Dedifferentiated amniotic fluid mesenchymal stem cell (primary cell): ENCODE measurements around the gene KLK11.
"Not testable (repeated sequence)": the region's sequence is repeated elsewhere in the genome, so short reads cannot be mapped to it uniquely, and the experiment has no call there.

Experiments
- DNase-seq: peaks from one replicate; pipeline ENCODE4 v3.0.0-alpha.2; 2016; ENCODE audit errors: extremely low spot score

KLK11 gene

DNA sequence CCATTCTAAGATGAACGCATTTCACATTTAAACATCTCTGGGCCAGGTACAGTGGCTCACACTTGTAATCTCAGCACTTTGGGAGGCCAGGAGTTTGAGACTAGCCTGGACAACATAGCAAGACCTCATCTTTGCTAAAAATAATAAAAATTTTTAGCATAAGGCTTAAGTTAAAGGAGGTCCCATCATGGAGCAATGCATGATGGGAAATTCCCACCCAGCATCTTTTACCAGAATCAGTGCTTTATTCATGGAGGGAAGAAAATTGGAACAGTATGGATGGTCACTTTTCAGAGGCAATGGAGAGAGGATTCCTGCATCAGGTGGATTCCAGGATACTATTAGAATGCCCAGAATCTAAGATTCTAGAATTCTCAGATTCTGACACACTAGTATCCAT is 21.2 kb downstream of the KLK11 start:
- DNase-seq = no peak

DNA sequence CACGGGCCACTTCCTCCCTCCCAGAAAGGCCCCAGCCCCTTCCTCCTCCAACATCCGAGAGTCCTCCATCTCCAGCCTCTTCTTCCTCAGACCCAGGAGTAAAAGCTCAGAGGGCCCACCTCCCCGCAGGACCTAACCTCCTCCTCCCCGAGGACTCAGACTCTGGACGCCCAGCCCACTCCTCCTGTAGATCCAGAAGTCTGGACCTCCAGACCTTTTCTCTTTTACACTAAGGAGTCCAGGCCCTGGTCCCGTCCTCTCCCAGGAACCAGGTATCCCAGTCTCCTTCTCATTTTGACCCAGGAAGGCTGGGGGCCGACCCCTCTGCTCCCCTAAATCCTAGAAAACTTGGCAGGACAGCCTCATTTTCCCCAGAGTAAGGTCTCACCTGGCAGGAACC is 23.1 kb downstream of the KLK11 start:
- no peak for DNase-seq

DNA sequence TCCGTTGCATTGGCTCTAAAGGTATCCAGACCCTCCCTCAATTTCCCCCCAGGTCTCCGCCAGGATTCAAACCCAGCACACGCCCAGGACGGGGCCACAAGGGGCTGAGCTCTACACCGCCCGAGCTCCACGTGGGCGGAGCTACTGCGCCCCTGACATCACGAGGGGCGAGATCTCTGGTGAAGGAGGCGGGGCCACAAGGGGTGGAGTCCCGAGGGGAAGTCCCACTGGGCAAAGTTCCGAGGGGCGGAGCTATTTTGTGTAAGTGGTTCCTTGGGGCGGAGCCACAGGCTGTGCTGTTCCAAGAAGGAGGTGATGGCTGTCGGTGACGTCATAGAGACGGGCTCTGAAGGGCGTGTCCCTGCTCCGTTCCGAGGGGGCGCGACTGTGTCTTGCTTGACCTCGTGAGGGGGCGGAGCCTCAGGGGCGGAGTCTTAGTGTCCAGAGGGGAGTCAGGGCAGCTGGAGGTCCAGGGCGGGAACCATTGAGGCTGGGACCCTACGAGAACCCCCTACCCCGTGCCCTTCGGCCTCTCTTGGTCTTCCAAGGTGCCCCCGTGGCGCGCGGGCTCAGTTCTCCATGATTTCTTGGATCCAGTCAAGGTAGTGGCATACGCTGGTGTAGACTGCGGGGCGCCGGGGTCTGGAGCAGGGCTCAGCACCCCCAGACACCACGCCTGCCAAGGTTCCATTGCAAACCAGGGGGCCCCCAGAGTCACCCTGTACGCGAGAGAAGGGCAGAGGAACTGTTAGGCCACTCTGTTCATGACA is 23.7 kb downstream of the KLK11 start:
- DNase-seq = no peak

DNA sequence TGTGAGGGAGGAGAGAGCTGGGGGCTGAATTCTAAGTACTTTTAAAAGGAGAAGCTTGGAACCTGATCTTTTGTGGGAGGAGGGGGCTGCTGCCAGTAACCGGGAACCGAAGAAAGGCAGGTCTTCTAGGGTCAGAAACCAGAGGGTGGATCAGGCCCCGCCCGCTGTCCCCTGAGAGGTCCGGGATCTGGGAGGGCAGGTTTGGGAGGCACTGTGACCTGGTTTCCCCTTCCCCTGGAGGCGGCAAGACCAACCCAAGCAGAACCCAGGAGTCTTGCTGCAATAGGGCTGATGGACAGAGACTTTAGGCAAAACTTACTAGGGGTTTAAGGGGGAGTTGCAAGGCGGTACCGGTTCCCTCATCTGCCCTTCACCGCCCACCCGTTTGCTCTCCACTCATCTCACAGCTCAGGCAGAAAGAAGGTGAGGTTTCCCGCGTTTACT is 24.3 kb downstream of the KLK11 start:
- DNase-seq = no peak

DNA sequence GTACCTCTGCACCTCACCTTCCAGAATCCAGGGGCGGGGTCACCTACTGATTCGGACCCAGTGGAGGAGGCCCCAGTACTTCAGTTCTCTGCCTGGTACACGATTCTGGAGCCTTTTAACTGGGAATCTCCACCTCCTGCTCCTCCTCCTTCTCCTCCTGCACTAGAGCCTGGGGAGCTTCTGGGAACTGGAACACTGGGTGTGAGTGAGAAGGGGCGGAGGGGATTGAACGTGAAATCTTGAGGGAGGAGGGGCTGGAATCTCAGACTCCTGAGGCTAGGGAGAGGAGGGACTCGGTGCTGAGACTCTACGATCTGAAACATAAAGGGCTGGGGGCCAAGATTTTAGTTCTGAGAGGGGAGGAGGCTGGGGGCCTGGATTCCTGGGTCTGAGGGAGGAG is 24.9 kb downstream of the KLK11 start, which contains the start of gene KLK8:
Gene KLK8, minus strand, starts transcription at position 90 of the 400 bp plus-strand sequence. CDS start 437 bp downstream, outside the sequence.
- no peak for DNase-seq

DNA sequence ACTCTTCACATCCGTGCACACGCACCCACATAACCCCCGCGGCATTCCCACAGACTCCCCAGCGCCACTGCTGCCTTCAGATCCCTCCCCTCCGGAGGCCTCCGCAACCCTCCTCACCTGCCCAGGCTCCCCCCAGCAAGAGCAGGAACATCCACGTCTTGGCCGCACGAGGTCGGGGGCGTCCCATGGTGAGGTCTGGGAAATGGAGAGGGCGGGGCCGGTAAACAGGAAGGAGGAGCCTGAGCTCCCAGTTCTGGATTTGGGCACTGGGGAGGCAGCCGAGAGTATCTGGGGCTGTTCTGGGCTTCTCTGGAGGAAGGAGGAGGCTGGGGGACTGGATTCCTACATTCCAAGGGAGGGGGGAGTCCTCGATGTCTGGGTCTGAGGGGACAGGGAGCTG is 25.4 kb downstream of the KLK11 start:
- no peak for DNase-seq

DNA sequence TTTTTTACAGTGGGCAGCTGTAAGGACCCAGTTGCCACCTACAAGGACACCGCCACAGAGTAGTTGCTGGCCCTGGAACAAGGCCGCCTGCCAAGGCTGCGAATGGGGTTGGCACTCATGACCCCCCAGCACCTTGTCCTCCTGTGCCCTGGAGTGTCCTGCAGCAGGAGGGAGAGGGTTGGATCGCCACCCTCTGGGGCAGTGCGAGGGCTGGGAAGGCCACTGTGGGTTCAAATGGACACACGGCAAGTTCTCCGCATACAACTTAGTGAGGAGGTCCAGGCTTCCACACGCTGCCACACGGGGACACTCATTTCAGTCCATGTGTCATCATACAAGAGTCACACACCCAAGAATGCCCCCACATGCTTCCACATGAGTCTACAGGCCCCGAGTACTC is 26.0 kb downstream of the KLK11 start:
- DNase-seq = no peak

DNA sequence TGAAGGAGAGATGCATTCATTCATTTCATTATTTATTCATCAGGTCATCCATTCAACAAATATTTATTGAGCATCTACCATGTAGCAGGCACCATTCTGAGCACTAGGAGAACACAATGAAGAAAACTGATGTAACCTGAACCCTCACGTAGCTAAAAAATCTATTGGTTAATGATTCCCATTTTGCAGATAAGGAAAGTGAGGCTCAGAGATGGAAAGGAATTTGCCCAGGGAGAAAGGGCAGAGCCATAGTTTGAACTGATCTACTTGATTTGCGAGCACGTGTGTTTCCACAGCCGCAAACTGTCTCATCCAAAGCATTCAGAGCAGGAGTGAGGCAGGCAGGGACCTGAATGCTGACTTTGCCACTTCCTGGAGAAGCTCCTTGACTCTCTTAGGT is 27.7 kb downstream of the KLK11 start:
- no peak for DNase-seq

DNA sequence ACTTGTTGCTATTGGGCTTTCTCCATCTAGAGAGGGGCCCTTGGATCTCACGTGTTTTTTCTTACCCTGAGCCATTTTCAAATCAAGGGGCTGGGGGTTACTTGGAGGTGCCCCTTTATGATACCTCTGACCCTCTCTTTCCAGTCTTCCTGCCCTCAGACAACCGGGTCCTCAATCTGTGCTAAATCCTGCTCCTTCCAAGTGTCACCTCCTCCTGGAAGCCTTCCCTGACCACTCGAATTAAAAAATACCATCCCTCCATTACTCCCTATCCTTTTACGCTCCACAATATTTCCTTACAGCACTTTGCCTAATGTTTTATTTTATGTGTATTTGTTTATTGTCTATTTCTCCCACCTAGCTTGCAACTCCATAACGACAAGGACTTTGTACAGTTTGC is 28.4 kb downstream of the KLK11 start:
- no peak for DNase-seq

DNA sequence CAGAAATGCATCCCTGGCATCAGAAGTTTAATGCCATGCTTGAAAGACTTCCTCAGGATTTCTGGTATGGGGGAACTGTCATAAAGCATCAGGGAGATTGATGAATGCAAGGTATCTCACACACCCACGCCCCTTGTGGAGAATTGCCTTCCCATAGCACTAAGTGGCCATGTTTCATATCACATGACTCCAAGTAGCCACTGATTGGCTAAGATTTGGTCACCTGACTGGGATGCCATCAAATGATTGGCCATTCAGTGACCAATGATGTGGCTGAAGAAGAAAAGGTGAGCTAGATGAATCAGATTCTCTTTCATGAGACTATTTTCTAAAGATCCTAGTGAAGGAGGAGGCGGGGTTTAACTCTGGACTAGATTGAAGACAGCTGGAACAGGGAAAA is 32.3 kb downstream of the KLK11 start:
- DNase-seq = no peak

DNA sequence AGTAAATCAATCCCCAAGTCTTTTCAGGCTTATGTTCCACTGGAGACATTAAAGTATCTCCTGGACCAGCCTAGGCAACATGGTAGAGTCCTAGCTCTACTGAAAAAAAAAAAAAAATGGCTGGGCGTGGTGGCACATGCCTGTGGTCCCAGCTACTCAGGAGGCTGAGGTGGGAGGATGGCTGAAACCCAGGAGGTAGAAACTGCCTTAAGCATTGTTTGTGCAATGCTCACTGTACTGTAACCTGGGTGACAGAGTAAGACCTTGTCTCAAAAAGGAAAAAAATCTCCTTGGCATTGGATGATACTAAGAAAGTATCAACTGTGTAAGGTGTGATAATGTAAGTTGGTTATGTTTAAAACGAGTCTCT is 33.8 kb downstream of the KLK11 start:
- DNase-seq = no peak

DNA sequence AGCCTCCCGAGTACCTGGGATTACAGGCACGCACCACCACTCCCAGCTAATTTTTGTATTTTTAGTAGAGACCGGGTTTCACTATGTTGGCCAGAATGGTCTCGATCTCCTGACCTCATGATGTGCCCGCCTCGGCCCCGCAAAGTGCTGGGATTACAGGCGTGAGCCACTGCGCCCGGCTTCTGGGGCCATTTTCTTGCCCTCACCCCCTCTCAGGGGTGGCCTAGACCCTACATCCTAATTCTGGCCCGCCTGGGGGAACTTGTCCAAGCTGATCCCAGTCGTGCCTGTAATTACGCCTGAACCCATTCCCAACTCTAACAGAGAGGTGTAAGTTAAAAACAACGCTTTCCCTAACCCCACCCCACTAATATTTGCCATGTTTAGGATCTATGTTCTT is 42.0 kb downstream of the KLK11 start:
- not testable (repeated sequence) for DNase-seq

DNA sequence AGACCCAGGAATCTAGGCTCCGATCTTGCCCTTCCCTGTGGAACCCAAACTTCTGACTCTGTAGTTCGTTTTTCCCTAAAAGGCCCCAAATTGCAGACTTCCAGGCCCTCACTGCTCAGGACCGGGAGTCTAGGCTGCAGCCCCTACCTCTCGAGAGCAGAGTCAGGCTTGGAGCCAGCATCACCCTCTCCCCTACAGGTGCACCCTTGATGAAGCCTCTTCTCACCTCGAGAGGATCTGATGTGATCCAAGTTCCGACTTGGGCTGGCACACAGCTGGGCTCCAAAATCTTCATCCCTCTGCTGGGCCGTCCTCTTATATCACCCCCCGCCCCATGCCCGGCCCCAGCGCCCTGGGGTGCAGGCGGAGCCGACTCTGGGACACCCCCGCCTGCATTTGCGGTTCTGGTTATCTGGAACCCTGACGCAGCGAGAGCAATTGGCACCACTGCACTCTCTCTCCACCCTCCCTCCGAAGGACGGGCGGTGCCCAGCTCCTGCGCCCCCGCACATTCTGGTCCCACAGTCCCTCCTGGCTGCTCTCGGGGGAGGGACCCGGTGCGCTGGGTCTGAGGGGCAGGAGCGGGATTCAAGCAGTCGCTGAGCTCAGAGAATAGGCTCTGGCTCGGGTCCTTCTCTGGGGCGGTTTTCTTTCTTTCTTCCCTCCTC is 42.7 kb downstream of the KLK11 start, which contains the start of gene KLK7:
Gene KLK7, minus strand, starts transcription at position 293 of the 668 bp plus-strand sequence. CDS start 1,518 bp downstream, outside the sequence.
- no peak for DNase-seq

DNA sequence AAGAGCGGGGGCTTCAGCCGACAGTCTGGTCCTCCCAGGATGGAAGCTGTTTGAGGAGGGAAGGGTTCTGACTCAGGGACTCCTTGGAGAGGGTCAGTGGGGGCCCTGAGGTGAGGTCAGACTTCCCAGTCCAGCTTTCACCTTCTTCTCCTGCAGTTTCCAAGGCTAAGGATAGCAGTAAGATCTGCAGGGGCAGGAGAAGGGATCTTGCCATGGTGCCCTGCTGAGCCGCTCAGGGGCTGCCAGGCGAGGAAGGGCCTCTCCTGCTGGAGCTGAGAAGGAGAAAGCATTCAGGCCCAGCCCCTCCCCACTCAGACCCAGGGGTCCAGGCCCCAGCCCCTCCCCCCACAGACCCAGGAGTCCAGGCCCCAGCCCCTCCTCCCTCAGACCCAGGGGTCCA is 44.2 kb downstream of the KLK11 start:
- DNase-seq = no peak

DNA sequence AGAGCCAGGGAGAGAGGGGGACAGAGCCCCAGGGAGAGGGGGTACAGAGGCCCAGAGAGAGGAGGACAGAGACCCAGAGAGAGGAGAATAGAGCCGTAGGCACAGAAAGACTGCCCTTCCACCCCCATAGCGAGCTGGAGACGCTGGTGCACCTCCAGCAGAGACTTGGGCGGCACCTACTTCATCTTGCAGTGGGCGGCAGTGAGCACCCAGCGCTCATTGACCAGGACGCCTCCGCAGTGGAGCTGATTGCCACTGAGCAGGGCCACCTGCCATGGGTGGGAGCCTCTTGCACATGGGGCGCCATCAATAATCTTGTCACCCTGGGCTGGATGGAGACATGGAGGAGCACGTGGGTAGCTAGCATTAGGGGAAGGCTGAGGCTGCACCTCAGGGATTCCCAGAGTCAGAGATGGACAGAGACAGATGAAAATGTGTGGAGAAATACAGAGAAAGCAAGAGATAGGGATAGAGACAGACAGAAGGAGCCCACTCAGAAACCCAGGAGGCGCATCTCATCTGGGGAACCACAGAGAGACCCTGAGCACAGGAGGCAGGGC is 44.7 kb downstream of the KLK11 start:
- DNase-seq = no peak

DNA sequence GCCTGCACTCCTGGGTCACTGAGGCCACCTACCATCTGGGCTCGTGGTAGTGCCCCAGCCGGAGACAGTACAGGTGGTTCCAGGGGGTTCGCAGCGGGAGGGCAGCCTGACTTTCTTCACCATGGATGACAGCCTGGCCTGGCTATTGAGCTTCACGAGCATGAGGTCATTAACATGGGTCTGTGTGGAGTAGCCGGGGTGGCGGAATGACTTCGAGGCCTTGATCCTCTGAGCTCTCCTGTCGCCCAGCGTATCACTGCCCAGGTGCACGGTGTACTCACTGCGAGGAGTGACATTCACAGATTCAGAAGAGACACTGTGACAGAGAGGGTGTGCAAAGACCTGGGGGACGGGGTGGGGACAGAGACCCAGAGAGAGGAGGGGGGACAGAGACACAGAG is 46.2 kb downstream of the KLK11 start:
- DNase-seq = no peak

DNA sequence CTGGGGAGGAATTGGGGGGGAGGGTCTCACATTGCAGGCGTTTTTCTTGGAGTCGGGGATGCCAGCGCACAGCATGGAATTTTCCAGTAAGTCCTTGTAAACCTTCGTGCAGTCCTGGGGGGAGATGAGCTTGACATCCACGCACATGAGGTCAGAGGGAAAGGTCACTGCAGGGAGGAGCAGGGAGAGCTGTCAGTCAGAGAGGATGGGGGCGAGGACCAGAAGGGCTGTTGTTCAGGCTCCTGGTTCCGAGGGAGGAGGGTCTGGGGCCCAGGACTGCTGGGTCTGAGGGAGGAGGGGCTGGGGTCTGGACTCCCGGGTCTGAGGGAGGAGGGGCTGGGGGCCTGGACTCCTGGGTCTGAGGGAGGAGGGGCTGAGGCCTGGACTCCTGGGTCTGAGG is 46.7 kb downstream of the KLK11 start:
- no peak for DNase-seq

DNA sequence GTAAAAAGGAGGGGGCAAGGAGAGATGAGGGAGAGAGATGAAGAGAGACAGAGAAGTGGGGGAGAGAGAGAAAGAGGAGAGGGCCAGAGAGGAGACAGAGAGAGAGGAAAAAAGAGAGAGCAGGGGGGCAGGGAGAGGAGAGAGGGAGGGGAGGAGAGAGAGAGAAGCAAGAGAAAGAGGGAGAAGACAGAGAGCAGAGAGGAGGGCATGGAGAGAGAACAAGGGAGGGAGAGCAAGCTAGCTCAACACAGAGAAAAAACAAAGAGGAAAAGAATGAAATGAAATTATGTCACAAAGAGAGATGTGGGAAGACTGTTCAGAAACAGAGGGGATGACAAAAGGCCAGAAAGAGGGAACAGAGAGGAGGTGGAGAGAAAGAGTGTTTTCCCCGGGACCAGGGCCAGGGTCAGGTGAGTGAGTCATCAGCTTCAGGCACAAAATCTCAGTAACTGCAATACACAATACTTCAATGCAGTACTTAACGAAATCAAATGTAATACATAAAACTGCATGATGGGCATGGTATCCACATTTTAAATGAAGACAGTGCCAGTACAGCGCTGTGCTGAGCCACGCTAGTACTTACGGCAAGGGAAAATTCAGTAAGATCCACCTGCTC is 47.5 kb downstream of the KLK11 start:
- no peak for DNase-seq

DNA sequence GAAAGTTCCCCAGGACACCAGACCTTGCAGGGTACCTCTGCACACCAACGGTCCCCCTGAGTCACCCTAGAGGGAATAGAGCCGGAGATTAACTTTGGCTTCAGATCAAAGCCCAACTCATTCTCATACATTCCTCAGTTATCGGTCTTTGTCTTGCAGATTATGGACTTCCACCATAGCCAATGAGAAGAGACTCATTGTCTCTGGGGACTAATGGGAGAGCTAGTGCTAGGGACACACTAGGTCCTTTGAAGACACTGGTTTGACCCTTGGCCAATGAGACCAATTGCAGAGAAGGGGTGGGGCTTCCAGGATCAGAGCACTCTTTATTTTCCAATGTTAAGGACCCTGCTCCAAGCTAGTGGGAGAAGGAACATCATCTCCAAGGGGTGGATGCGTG is 48.8 kb downstream of the KLK11 start:
- DNase-seq = no peak

DNA sequence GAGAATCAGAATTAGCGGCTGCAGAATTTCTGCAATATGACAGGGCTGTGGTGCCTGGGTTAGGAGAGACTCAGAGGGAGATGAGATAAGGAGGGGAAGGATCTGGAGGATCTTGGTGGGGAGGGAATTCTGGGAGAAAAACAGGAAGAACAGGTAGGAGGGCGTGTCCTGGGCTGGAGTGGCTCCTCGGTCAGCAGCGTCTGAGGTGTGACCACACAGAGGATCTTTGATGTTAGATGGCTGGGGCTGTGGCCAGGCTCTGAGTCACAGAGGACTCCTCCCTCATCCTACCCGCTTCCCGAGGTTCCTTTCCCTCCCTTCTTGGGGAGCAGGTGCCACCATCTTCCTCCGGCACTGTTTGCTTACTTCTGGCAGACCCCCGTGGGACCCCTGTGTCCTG is 50.6 kb downstream of the KLK11 start:
- no peak for DNase-seq

DNA sequence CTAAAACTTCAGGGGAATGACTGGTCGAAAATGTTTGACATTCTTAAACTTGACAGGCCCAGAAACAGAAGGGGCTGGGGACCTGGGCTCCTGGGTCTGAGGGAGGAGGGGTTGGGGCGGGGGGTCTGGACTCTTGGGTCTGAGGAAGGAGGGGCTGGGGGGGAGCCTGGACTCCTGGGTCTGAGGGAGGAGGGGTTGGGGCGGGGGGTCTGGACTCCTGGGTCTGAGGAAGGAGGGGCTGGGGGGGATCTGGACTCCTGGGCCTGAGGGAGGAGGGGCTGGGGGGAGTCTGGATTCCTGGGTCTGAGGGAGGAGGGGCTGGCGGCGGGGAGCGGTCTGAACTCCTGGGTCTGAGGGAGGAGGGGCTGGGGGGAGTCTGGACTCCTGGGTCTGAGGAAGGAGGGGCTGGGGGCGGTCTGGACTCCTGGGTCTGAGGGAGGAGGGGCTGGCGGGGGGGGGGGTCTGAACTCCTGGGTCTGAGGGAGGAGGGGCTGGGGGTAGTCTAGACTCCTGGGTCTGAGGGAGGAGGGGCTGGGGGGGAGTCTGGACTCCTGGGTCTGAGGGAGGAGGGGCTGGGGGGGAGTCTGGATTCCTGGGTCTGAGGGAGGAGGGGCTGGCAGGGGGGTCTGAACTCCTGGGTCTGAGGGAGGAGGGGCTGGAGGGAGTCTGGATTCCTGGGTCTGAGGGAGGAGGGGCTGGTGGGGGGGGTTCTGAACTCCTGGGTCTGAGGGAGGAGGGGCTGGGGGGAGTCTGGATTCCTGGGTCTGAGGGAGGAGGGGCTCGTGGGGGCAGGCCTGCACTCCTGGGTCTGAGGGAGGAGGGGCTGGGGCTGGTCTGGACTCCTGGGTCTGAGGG is 51.5 kb downstream of the KLK11 start:
- DNase-seq = no peak
